A673 (cell line): Measurements from ENCODE around the gene CHP2. TPM values are rescaled to one million over a fixed set of nuclear protein-coding genes. Genes with fewer than 3 reads are reported as not detected.
A peak's percentile ranks its signal among the peaks of the same experiment; 100 is the strongest.
"Not testable (repeated sequence)": the region's sequence is repeated elsewhere in the genome, so short reads cannot be mapped to it uniquely, and the experiment has no call there.

Experiments used
- BruUV-seq: library from RNA; stranded (reverse); fragments of 400-500 nt; replicated peaks from 2 replicates; lab custom pipeline; 2021; lab: Mats Ljungman, UMichigan
- CTCF ChIA-PET: fragments of 300-600 bp; sonication (Branson Sonifier 250); formaldehyde crosslinking; loops from one replicate; lab custom pipeline; 2022; ENCODE audit warnings: antibody characterized with exemption; lab: Charles Lee
- POLR2A ChIA-PET: fragments of 300-600 bp; sonication (Branson Sonifier 250); formaldehyde crosslinking; loops from one replicate; lab custom pipeline; 2022; ENCODE audit warnings: antibody characterized with exemption; ENCODE audit not compliant: low non-redundant PET; lab: Charles Lee
- DNase-seq: peaks from one replicate; pipeline ENCODE4 v3.0.0-alpha.2; 2015; ENCODE audit warnings: low spot score
- H3K27ac ChIP-seq: fragments of 200-600 bp; sonication (generic); 2 replicates; pipeline ENCODE4 v1.5.1; 2016; ENCODE audit warnings: mixed run types, low read depth, mild to moderate bottlenecking, mixed read lengths, antibody characterized with exemption, low read length; ENCODE audit not compliant: poor library complexity, severe bottlenecking
- H3K27me3 ChIP-seq: fragments of 200-600 bp; sonication (generic); replicated peaks from 2 replicates; pipeline ENCODE4 v1.6.1; 2017; ENCODE audit warnings: mixed run types, low read depth, mild to moderate bottlenecking, mixed read lengths, antibody characterized with exemption, low read length; ENCODE audit not compliant: insufficient read depth, poor library complexity
- H3K36me3 ChIP-seq: fragments of 200-600 bp; sonication (generic); 2 replicates; pipeline ENCODE4 v1.6.1; 2016; ENCODE audit warnings: mixed run types, mild to moderate bottlenecking, mixed read lengths, antibody characterized with exemption, low read length; ENCODE audit not compliant: insufficient read depth, poor library complexity, severe bottlenecking
- H3K4me1 ChIP-seq: fragments of 200-600 bp; sonication (generic); 2 replicates; pipeline ENCODE4 v1.6.1; 2017; ENCODE audit warnings: mixed run types, mild to moderate bottlenecking, mixed read lengths, antibody characterized with exemption, low read length; ENCODE audit not compliant: insufficient read depth, poor library complexity, severe bottlenecking
- H3K4me3 ChIP-seq: fragments of 200-600 bp; sonication (generic); 2 replicates; pipeline ENCODE4 v1.5.1; 2016; ENCODE audit warnings: low read depth, mixed run types, mild to moderate bottlenecking, mixed read lengths, low read length; ENCODE audit not compliant: poor library complexity, severe bottlenecking
- H3K9me3 ChIP-seq: fragments of 200-600 bp; sonication (generic); 2 replicates; pipeline ENCODE4 v1.6.1; 2016; ENCODE audit warnings: mixed run types, low read depth, mild to moderate bottlenecking, mixed read lengths, antibody characterized with exemption, low read length; ENCODE audit not compliant: poor library complexity, severe bottlenecking
- EZH2 ChIP-seq: fragments of 200-600 bp; sonication (generic); IDR thresholded peaks from 2 replicates; pipeline ENCODE4 v1.6.1; 2017; ENCODE audit warnings: borderline replicate concordance, low read depth, mild to moderate bottlenecking, mixed read lengths, antibody characterized with exemption, low read length; ENCODE audit not compliant: poor library complexity, severe bottlenecking
- intact Hi-C: fragments of 100-400 bp; cut with micrococcal nuclease; formaldehyde crosslinking; loops from one replicate; pipeline ENCODE4 v1.10.0; 2022; ENCODE audit not compliant: unreplicated experiment
- total RNA-seq: library from RNA; stranded (reverse); gene quantifications from 2 replicates; pipeline ENCODE4 v1.2.3, GENCODE V29; 2021
- TF ChIP-seq, protein P1 (sequence below): fragments of 300-800, 200-600 bp; sonication (generic); conservative IDR thresholded peaks from 2 replicates; pipeline ENCODE4 v1.5.1; 2017; ENCODE audit warnings: low read depth, mild to moderate bottlenecking, antibody characterized with exemption, low read length, moderate library complexity, mixed read lengths

The CHP2 gene
- total RNA-seq, 1 experiment from 2014 or later: 0.99 TPM

DNA sequence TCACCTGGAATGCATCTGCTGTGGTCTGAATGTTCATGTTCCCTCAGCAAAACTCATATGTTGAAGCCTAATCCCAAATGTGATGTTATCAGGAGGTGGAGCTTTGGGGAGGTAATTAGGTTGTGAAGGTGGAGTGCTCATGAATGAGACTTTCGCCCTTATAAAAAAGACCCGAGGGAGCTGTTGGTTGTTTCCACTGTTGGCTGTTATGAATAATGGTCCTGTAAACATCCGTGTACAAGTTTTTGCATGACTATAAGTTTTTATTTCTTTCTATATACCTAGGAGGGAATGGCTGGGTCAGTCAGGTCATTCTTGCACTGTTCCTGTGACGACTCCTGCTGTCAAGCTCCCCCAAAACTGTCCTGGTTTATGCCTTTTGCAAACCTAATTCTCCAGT lies 9.6 kb upstream of the CHP2 start:
- intact Hi-C loops: no loop called here
- no peak for TF ChIP-seq EZH2
- TF ChIP-seq, protein P1, sequence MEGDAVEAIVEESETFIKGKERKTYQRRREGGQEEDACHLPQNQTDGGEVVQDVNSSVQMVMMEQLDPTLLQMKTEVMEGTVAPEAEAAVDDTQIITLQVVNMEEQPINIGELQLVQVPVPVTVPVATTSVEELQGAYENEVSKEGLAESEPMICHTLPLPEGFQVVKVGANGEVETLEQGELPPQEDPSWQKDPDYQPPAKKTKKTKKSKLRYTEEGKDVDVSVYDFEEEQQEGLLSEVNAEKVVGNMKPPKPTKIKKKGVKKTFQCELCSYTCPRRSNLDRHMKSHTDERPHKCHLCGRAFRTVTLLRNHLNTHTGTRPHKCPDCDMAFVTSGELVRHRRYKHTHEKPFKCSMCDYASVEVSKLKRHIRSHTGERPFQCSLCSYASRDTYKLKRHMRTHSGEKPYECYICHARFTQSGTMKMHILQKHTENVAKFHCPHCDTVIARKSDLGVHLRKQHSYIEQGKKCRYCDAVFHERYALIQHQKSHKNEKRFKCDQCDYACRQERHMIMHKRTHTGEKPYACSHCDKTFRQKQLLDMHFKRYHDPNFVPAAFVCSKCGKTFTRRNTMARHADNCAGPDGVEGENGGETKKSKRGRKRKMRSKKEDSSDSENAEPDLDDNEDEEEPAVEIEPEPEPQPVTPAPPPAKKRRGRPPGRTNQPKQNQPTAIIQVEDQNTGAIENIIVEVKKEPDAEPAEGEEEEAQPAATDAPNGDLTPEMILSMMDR: no peak
- POLR2A ChIA-PET: no interaction called here
- DNase-seq: no peak
- Histone ChIP-seq H3K27me3 (no peaks in the 10 kb centered on the region), H3K27ac (no peak overlapping the region), H3K36me3 (no peaks in the 10 kb centered on the region), H3K4me3 (no peak overlapping the region), H3K9me3 (no peaks in the 10 kb centered on the region), H3K4me1 (no peaks in the 10 kb centered on the region)
- CTCF ChIA-PET: no interaction called here
- no TSS peak for BruUV-seq

DNA sequence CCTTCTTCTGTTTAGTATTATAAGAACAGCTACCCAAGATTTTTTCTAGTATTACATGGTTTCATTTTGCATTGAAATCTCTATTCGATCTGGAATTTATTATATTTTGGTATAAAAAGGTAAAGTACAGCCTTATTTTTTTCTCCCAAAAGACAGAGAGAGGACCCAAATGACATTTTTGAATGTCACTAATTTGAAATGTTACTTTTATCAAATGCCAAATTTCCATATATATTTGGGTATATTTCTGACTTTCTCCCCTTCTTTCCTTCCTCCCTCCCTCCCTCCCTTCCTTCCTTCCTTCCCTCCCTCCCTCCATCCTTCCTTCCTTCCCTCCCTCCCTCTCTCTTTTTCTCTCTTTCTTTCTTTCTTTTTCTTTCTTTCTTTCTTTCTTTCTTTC lies 6.2 kb upstream of the CHP2 start:
- CTCF ChIA-PET: interaction anchor here (0.5 kb wide), 1 partner anchor 59 kb away, joined by 3 read pairs; no protein-coding TSS in a partner anchor

DNA sequence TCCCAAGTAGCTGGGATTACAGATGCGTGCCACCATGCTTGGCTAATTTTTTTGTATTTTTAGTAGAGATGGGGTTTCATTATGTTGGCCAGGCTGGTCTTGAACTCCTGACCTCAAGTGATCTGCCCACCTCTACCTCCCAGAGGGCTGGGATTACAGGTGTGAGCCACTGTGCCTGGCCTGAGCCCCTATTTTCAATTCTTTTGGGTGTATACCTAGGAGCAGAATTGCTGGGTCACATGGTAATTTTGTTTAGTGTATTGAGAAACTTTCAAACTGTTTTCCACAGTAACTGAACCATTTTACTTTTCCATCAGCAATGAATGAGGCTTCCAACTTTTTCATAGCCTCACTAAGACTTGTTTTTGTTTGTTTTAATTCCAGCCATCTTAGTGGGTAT lies 3.8 kb upstream of the CHP2 start:
- H3K4me1 ChIP-seq, H3K4me3 ChIP-seq, H3K9me3 ChIP-seq, BruUV-seq, POLR2A ChIA-PET, H3K36me3 ChIP-seq, CTCF ChIA-PET, H3K27ac ChIP-seq, H3K27me3 ChIP-seq, DNase-seq: not testable (repeated sequence)
- intact Hi-C loops: loop anchor here (10.0 kb wide), 1 partner anchor 56 kb away; no protein-coding TSS in a partner anchor

More for the DNA sequence above, 6.2 kb upstream of the CHP2 start:
- Histone ChIP-seq H3K27me3 (no peaks in the 10 kb centered on the region), H3K36me3 (no peaks in the 10 kb centered on the region), H3K4me1 (no peaks in the 10 kb centered on the region), H3K27ac (no peak overlapping the region), H3K9me3 (no peaks in the 10 kb centered on the region), H3K4me3 (no peak overlapping the region)
- DNase-seq: no peak
- BruUV-seq: no TSS peak
- POLR2A ChIA-PET: no interaction called here
- intact Hi-C loops: no loop called here
- TF ChIP-seq, protein P1: no peak
- no peak for TF ChIP-seq EZH2

DNA sequence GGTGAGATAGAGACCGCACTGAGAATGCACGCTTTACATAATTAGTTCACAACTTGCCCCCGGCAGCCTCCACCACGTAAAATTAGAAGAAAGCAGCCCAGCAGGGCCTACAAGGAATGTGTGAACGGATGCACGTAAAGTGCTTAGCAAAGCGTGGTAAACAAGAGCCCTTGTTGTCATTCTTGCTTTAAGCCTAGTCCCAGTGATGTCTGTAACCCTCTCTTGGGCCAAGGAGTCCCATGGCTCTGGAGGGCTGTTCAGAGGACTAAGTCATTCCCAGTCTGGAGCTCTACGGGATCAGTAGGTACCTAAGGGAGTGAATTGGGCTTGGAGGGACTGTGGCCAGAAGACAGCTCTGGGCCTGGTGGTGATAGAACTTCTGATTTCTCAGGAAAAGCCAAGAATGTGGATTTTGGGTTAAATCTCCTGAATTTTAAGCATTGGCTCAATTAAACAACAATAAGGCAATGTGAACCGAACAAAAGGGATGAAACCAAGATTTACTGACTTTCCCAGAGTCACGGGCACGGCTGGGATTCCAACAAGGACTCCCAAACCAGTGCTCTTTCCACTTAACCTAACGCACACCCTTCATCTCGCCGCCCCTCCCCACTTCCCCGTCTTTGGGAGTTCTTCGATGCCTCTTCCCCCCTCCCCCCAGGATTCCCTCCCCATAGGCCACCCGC lies 775 bp upstream of the CHP2 start:
- TF ChIP-seq, protein P1: no peak
- no peak for TF ChIP-seq EZH2
- no peak for DNase-seq
- ChIA-PET CTCF (no interaction called here), POLR2A (no interaction called here)
- no peaks in the 10 kb centered on the region for H3K4me1 ChIP-seq
- peak overlapping the region; percentile 40 for H3K4me3 ChIP-seq
- H3K9me3 ChIP-seq: no peaks in the 10 kb centered on the region
- H3K36me3 ChIP-seq: no peaks in the 10 kb centered on the region
- no TSS peak for BruUV-seq
- intact Hi-C loops: loop anchor here (10.0 kb wide), 1 partner anchor 59 kb away; no protein-coding TSS in a partner anchor
- H3K27ac ChIP-seq: no peak overlapping the region
- H3K27me3 ChIP-seq: no peaks in the 10 kb centered on the region
